Neural cell (in vitro differentiated cells): ENCODE measurements around the gene S100A16.

Source experiments
- EZH2 ChIP-seq: fragments of 200-600, 300-800 bp; shearing (Covaris generic), sonication (generic); IDR thresholded peaks from 2 replicates; pipeline ENCODE4 v1.6.1; 2014; ENCODE audit warnings: antibody characterized with exemption, low read length, borderline replicate concordance, mild to moderate bottlenecking; ENCODE audit not compliant: insufficient read depth, poor library complexity, severe bottlenecking
- MXI1 ChIP-seq: fragments of 450-650 bp; conservative IDR thresholded peaks from 2 replicates; pipeline ENCODE4 v1.6.1; 2014; ENCODE audit warnings: antibody characterized with exemption, mild to moderate bottlenecking; ENCODE audit not compliant: poor library complexity, severe bottlenecking
- POLR2AphosphoS5 ChIP-seq: IDR thresholded peaks from 2 replicates; pipeline ENCODE4 v1.6.1; 2012
- RAD21 ChIP-seq: fragments of 450-650 bp; conservative IDR thresholded peaks from 2 replicates; pipeline ENCODE4 v1.6.1; 2014; ENCODE audit warnings: antibody characterized with exemption, mild to moderate bottlenecking, moderate library complexity
- TAF1 ChIP-seq: IDR thresholded peaks from 2 replicates; pipeline ENCODE4 v1.6.1; 2012; ENCODE audit warnings: low read depth
- TF ChIP-seq, protein P1 (sequence below): fragments of 450-650 bp; IDR thresholded peaks from 2 replicates; pipeline ENCODE4 v1.5.1; 2014; ENCODE audit warnings: antibody characterized with exemption, mild to moderate bottlenecking, moderate library complexity; ENCODE audit not compliant: poor library complexity, severe bottlenecking
- TF ChIP-seq, protein P2 (sequence below): IDR thresholded peaks from 2 replicates; pipeline ENCODE4 v1.6.1; 2012; ENCODE audit warnings: borderline replicate concordance

DNA sequence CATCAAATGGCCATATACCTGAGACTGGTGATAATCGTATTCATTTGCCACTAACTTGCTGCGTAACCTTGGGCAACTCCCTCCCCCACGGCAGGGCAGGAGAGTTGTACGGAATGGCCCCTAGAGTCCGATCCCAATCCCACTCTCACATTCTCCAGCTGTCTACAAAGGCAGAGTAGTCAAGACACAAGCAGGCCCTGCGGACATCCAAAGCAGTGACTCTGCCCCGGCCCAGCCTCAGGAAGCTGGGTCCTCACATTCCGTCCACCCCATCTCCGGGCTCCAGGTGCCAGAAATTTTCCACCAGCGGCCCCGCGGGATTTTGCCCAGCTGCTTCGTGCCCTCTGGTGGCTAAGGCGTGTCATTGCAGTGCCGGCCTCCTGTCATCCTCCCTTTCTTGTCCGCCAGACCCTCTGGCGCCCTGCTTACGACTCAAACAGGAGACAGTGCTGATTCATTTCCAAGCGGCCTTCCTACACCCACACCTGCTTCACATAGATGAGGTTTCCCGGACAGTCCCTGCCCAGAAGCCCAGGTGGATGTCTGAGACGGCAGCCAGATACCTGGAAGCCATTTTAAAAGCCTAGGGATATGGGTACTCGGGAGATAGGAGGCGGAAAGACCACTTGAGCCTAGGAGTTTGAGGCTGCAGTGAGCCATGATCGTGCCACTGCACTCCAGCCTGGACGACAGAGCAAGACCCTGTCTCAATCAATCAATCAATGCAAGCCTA is 44.4 kb downstream of the S100A16 start:
- TF ChIP-seq POLR2AphosphoS5, result no peak
- TF ChIP-seq EZH2, result no peak
- TF ChIP-seq, protein P1, sequence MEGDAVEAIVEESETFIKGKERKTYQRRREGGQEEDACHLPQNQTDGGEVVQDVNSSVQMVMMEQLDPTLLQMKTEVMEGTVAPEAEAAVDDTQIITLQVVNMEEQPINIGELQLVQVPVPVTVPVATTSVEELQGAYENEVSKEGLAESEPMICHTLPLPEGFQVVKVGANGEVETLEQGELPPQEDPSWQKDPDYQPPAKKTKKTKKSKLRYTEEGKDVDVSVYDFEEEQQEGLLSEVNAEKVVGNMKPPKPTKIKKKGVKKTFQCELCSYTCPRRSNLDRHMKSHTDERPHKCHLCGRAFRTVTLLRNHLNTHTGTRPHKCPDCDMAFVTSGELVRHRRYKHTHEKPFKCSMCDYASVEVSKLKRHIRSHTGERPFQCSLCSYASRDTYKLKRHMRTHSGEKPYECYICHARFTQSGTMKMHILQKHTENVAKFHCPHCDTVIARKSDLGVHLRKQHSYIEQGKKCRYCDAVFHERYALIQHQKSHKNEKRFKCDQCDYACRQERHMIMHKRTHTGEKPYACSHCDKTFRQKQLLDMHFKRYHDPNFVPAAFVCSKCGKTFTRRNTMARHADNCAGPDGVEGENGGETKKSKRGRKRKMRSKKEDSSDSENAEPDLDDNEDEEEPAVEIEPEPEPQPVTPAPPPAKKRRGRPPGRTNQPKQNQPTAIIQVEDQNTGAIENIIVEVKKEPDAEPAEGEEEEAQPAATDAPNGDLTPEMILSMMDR, result peak; percentile 71
- no peak for TF ChIP-seq TAF1
- no peak for TF ChIP-seq MXI1
- TF ChIP-seq, protein P2, sequence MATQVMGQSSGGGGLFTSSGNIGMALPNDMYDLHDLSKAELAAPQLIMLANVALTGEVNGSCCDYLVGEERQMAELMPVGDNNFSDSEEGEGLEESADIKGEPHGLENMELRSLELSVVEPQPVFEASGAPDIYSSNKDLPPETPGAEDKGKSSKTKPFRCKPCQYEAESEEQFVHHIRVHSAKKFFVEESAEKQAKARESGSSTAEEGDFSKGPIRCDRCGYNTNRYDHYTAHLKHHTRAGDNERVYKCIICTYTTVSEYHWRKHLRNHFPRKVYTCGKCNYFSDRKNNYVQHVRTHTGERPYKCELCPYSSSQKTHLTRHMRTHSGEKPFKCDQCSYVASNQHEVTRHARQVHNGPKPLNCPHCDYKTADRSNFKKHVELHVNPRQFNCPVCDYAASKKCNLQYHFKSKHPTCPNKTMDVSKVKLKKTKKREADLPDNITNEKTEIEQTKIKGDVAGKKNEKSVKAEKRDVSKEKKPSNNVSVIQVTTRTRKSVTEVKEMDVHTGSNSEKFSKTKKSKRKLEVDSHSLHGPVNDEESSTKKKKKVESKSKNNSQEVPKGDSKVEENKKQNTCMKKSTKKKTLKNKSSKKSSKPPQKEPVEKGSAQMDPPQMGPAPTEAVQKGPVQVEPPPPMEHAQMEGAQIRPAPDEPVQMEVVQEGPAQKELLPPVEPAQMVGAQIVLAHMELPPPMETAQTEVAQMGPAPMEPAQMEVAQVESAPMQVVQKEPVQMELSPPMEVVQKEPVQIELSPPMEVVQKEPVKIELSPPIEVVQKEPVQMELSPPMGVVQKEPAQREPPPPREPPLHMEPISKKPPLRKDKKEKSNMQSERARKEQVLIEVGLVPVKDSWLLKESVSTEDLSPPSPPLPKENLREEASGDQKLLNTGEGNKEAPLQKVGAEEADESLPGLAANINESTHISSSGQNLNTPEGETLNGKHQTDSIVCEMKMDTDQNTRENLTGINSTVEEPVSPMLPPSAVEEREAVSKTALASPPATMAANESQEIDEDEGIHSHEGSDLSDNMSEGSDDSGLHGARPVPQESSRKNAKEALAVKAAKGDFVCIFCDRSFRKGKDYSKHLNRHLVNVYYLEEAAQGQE, result no peak
- peak; percentile 60 for TF ChIP-seq RAD21
